HG03469 (cell line): ENCODE data around the gene SMCHD1.

ENCODE experiments used
- ATAC-seq: cut with Tn5 transposase; IDR thresholded peaks from one replicate; pipeline ENCODE4 v1.9.1; 2021; ENCODE audit warnings: mild to moderate bottlenecking, moderate library complexity, moderate number of reproducible peaks; ENCODE audit not compliant: unreplicated experiment

Gene SMCHD1

DNA sequence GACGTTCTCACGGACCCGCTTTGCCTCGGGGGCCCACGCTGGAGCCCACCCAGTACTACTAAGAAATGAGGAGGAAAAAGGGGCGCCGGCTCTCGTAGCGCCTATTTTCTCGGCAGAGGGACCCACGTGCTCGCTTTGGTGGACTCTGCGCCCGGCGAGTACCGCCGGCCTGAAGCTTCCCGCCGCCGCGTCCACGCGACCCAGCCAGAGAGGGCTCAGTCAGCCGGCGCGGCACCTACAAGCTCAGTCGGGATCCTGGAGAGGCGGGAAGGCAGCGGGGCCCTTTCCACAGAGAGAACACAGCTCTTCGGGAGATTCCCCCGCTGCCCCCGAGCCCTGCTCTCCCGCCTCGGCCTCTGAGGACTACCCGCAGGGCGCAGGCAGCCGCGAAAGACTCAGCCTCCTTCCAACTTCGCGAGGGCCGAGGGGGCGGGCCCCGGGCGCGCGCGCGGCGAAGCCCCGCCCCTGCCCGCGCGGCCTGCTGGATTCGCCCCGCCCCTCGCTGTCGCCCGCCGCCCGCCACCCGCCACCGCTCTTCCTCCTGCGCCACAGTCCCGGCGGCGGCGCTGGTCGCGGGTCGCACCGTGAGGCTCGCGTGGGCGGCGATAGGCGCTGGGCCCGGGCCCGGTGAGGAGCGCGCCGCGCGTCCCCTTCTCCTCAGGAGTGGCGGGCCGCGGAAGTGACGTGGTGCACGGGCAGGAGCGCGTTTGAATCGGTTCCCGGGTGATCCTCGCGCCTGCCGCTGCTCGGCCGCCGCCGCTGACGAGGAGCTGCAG, at the start of gene SMCHD1:
Gene SMCHD1 (plus strand): TSS at position 549 of the 776 bp plus-strand sequence. CDS start 350 bp downstream, outside the sequence.
- peak; percentile 43 for ATAC-seq

GRCh38 chr18:2606335-2606734, 49.2 kb upstream of the SMCHD1 start:
- ATAC-seq, result no peak

DNA sequence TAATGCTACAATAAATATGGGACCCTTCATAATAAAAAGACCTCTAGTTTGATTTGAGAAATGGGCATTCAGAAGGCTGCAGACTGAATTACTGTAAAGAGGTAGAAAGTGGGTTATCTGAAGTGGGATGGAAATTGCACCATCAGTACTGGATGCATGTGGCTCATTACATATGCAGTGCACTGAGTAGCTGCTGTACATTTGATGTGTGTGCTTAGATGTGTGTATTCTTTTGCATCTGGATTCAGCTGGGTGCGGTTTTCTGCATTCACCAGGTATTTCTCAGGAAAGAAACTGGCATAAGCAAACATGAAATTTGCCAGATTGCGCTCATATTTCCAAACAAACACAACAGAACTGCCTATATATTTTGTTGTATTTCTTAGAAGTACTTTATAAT, 45.9 kb upstream of the SMCHD1 start:
- no peak for ATAC-seq

GRCh38 chr18:2610549-2610948, 45.0 kb upstream of the SMCHD1 start:
- no peak for ATAC-seq

GRCh38 chr18:2612996-2613395, 42.5 kb upstream of the SMCHD1 start:
- no peak for ATAC-seq

- no peak for ATAC-seq
Observed at GRCh38 chr18:2617401-2617998, 38.0 kb upstream of the SMCHD1 start.

DNA sequence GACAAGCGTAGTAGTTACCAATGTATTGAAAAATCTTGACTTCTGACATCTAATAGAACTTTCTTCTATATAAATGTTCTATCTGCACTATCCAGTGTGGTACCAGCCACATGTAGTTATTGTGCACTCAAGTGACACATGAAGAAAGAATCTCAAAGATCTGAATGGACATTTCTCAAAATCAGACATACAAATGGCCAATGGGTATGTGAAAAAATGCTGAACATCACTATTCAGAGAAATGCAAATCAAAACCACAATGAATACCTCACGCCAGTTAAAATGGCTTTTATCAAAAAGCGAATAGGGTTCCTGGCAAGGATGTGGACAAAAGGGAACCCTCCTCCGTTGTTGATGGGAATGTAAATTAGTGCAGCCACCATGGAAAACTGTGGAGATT, 37.5 kb upstream of the SMCHD1 start:
- ATAC-seq, result no peak

- ATAC-seq, result no peak
Observed at GRCh38 chr18:2625217-2625616, 30.3 kb upstream of the SMCHD1 start.

GRCh38 chr18:2627821-2628276, 27.7 kb upstream of the SMCHD1 start:
- ATAC-seq, result peak; percentile 84

DNA sequence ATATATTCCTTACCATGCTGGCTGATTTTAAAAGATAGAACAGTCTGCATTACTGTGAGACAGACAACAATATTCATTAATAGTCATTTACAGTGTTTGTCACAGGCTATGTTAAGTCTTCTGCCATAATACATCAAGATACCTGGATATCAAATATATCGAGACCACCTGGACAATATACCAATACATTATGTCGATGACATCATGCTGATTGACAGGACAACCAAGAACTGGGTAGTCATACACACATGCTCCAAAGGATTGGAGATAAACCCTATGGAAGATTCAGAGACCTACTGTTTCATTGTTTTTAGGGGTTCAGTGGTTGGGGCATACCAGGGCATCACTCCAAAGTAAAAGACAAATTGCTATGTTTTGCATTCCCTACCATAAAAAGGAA, 26.5 kb upstream of the SMCHD1 start:
- no peak for ATAC-seq

DNA sequence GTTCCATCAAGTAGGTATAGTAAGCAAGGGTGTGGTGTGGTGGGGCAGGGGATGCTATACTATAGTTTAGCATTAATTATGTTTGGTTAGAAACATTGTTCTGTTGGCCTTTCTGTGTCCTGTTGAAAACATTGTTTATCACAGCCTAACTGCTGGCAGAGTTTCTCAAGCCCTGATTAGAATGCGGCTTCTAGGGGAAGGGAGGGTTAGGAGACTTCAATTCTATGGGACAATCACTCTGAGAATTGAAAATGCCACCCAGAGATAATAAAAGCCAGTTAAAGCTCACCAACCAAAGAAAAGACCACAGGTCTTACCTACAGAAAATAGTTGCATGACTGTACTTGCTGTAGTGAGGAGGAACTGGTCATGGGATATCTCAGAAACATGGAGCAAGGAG, 19.9 kb upstream of the SMCHD1 start:
- no peak for ATAC-seq

DNA sequence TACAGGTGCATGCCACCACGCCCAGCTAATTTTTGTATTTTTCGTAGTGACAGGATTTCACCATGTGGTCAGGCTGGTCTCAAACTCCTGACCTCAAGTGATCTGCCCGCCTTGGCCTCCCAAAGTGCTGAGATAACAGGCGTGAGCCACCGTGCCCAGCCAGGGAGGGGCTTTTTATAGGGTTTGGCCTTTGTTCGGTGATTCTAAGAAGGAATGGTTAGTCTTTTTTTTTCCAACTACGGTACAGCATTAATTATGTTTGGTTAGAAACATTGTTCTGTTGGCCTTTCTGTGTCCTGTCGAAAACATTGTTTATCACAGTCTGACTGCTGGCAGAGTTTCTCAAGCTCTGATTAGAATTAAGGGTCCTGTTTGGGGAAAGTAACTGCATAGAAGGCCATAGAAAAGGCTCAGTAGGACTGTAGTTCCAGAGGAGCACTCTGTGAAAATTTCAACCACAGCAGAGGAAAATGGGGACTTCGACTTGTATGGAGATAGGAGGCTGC, 19.3 kb upstream of the SMCHD1 start:
- peak; percentile 13 for ATAC-seq

DNA sequence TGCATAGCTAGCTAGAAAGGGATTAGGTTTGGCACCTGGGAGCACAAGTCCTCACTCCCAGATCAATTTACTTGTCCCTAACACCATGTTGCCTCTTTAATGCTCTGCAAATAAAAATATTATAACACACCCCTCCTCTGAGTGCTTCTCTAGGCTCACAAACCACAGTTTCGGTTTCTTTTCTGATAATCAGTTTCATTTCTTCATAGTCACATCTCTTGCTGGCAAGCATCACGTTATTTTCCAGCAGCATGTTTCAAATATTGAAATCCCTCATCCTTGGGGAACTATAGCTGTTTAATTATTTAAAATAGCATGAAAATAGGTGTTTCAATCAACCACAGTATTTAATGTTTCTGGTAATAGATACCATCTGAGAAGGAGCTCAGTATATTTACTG, 13.9 kb upstream of the SMCHD1 start:
- ATAC-seq, result peak; percentile 68

DNA sequence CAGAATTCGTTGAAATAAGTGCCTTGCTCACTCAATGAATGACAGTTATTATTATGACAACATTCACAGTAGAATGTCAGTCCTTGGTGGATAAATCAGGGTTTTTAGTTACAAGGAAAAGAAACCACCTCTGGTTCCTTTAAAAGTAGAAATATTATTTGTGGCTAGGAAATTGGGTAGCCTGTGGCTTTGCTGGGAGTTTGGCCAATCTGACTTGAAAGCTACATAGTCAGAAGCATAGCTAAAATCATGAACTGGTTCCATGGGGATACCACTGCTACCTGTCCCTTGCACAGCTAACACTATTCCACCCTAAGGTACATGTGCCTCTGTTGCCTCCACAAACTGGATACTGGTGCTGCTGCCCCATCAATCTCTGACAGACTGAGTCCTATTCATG, 12.8 kb upstream of the SMCHD1 start:
- no peak for ATAC-seq

GRCh38 chr18:2644535-2644934, 11.0 kb upstream of the SMCHD1 start:
- no peak for ATAC-seq

DNA sequence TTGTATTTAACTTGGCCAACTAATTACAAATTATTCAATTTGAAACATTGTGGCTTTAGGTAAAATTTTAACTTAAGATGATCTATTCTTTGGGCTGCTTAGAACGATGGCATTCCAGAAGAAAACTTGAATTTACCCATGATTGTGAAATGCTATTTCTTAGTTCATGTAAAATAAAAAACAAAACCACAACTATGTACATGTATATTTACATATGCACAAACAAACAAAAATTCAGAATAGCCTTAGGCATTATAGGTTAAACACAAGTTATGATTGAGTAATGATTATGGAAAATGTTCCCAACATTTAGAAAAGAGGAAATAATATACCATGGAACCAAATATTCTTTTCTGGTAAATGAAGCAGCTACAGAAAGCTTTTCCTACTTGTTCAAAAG, 3.5 kb upstream of the SMCHD1 start:
- ATAC-seq, result no peak

- no peak for ATAC-seq
Observed at GRCh38 chr18:2653467-2653866, 2.1 kb upstream of the SMCHD1 start.

DNA sequence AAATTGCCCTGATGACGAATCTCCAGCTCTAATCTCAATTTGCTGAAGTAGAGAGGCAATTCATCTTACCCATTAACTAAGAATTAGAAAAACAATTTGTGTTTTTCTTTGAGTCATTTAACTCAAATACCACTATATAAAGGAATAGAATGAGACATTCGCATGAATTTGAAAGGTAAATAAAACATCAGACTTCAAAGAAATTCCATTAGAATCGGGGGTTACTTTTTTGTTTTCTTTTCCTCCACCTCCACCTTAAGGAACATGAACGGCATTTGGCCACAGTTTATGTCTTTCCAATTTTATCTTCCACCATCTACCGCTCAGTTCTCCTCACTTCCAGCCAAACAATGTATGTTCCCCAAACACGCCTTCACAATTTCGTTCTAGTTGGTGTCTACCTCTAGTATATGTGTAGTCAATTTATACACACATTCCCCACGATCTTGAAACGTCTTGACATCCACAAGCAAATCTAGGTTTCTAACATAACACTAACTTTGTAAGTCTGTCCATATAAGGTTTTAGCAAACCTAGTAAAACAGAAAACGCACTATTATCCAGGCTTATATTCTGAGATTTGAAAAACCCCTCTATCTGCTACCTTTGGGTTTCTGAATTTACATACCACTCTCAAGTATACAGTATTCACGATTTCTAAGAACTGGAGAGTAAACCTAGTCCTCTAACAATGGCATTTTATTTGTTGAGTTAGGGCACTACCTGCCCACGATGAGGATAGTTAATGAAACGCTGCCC, 1.2 kb upstream of the SMCHD1 start:
- no peak for ATAC-seq

GRCh38 chr18:2654928-2655177, 673 bp upstream of the SMCHD1 start:
- peak; percentile 23 for ATAC-seq

GRCh38 chr18:2655954-2656236, 369 bp downstream of the SMCHD1 start:
- ATAC-seq, result peak; percentile 10

DNA sequence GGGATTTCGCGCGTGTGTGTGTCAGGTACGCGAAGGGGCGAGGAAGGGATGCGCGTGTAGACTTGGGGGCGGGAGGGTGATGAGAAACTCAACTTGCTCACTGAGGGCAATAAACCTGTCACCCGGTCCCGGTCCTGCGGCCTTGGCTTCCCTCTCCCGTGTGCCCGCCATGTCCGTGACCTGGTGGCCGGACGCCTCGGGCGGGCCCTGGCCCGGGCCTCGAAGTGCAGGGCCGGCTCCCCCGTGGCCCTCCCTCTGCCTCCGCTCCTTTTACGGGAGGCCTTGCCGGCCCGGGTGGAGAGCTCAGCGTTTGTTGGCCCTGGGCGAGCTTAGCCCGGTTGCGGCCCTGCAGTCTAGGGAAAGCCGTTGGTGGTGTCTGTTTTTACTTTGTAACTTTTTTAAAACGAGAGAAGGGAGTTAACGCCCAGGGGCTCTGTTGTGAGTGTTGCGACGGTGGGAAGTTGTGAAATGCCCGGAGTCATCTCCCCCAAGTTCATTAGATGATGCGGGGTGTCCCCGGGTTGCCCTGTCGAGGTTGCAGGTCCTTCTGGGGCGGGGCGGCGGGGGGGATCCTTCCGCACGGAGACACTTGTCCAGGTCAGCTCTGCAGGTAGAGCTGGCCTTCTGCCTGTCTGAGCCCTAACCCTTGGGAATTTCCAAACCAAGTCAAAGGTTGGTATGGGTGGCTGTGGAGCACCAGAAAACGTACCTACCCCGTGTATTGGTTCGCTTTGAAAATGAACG, 883 bp downstream of the SMCHD1 start:
- no peak for ATAC-seq
